Uterus (tissue), 4 donors: ENCODE results near the gene GPR31. TPM values are rescaled to one million over a fixed set of nuclear protein-coding genes. Genes with fewer than 3 reads are reported as not detected.

ENCODE experiments used
- DNase-seq, 2 donors: peaks; one replicate each; pipeline ENCODE4 v3.0.0-alpha.2; 2019 to 2020
- H3K27ac ChIP-seq, 2 donors: fragments of 200-600 bp; sonication (generic); 1 replicate in 1 of 2; 2 replicates in 1 of 2; pipeline ENCODE4 v1.5.1; 2016 to 2018
- H3K27me3 ChIP-seq, 2 donors: fragments of 200-600 bp; sonication (generic); one replicate each; pipeline ENCODE4 v1.5.1; 2018 to 2019; ENCODE audit warnings: control low read depth in 1 of 2
- H3K36me3 ChIP-seq, 2 donors: fragments of 200-600 bp; sonication (generic); one replicate each; pipeline ENCODE4 v1.5.1; 2019; ENCODE audit warnings: control low read depth in 1 of 2
- H3K4me1 ChIP-seq, 2 donors: fragments of 200-600 bp; sonication (generic); one replicate each; pipeline ENCODE4 v1.5.1; 2018 to 2019; ENCODE audit warnings: control low read depth in 1 of 2
- H3K4me3 ChIP-seq, 2 donors: fragments of 200-600 bp; sonication (generic); 1 replicate in 1 of 2; 2 replicates in 1 of 2; pipeline ENCODE4 v1.5.1; 2018 to 2019; ENCODE audit warnings: mild to moderate bottlenecking in 1 of 2
- H3K9me3 ChIP-seq, 2 donors: fragments of 200-600 bp; sonication (generic); one replicate each; pipeline ENCODE4 v1.5.1; 2019; ENCODE audit warnings: control low read depth in 1 of 2
- CTCF ChIP-seq, 4 experiments: fragments of 200-600 bp in 2 of 4; fragments of 450-650 bp in 2 of 4; sonication (generic) in 2 of 4; IDR thresholded peaks; one replicate each; pipeline ENCODE4 v1.5.1; 2016 to 2019; ENCODE audit warnings: antibody characterized with exemption in 4 of 4, mild to moderate bottlenecking in 2 of 4, moderate library complexity in 1 of 4
- POLR2A ChIP-seq, 2 donors: fragments of 450-650 bp; IDR thresholded peaks; one replicate each; pipeline ENCODE4 v1.6.1; 2016; ENCODE audit warnings: antibody characterized with exemption in 2 of 2, mild to moderate bottlenecking in 1 of 2, moderate library complexity in 1 of 2
- intact Hi-C: fragments of 100-400 bp; cut with DNase I; formaldehyde crosslinking; loops from one replicate; pipeline ENCODE4 v1.15.1; 2023; ENCODE audit warnings: low total_unique reads
- total RNA-seq, 4 donors: library from RNA; depleted of rRNA in 3 of 4; stranded (reverse); fragments of >200 nt in 3 of 4; gene quantifications; one replicate each; pipeline versions ENCODE4 v1.1.0 to v1.2.4, GENCODE V29; 2014 to 2023
- donor health status: DM: yes; HTN: yes; CAD: no.

Gene GPR31
- total RNA-seq, 4 donors from 2014 or later, result not detected

DNA sequence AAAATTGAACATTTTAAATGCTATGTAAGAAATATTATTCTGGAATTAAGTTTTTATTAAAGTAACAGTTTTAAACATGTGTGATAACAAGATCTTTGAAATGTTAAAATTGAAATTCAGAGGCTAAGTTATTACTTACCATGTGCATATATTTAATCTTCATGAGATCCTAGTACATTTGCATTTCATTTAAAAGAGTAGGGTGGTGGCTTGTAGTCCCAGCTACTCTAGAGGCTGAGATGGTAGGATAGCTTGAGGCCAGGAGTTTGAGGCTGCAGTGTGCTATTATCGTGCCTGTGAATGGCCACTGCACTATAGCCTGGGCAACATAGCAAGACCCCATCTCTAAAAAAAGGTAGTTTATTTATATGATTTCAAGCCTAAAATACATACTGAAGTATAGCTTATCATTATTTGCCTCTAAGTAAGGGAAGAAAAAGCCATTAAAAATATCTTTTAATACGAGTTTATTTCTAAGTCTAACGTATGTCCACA lies 31.9 kb downstream of the GPR31 start:
- Histone ChIP-seq H3K27me3 (no peaks in the 10 kb centered on the region), H3K4me1 (no peaks in the 10 kb centered on the region), H3K4me3 (no peak overlapping the region), H3K27ac (no peak overlapping the region), H3K36me3 (no peaks in the 10 kb centered on the region), H3K9me3 (no peaks in the 10 kb centered on the region)
- intact Hi-C loops, result no loop called here
- no peak for DNase-seq
- TF ChIP-seq POLR2A (IDR thresholded peaks at IDR 0.05) (no peak), CTCF (IDR thresholded peaks at IDR 0.05) (no peak)

GRCh38 chr6:167125410-167125809 lies 32.4 kb downstream of the GPR31 start:
- H3K4me3 ChIP-seq, result no peak overlapping the region
- no peak for DNase-seq
- no peak overlapping the region for H3K27ac ChIP-seq
- intact Hi-C loops, result no loop called here
- H3K27me3 ChIP-seq, result no peaks in the 10 kb centered on the region
- H3K36me3 ChIP-seq, result no peaks in the 10 kb centered on the region
- H3K4me1 ChIP-seq, result no peaks in the 10 kb centered on the region
- TF ChIP-seq CTCF (IDR thresholded peaks at IDR 0.05) (no peak), POLR2A (IDR thresholded peaks at IDR 0.05) (no peak)
- no peaks in the 10 kb centered on the region for H3K9me3 ChIP-seq

- DNase-seq, result no peak
- Histone ChIP-seq H3K4me3 (no peak overlapping the region), H3K27ac (no peak overlapping the region), H3K27me3 (no peaks in the 10 kb centered on the region), H3K9me3 (no peaks in the 10 kb centered on the region), H3K4me1 (no peaks in the 10 kb centered on the region), H3K36me3 (no peaks in the 10 kb centered on the region)
- TF ChIP-seq POLR2A (IDR thresholded peaks at IDR 0.05) (no peak), CTCF (IDR thresholded peaks at IDR 0.05) (no peak)
- intact Hi-C loops, result no loop called here
These were observed 33.0 kb downstream of the GPR31 start for GRCh38 chr6:167124753-167125152.

- Histone ChIP-seq H3K27me3 (no peaks in the 10 kb centered on the region), H3K27ac (no peak within 1 kb of the TSS), H3K9me3 (no peaks in the 10 kb centered on the region), H3K36me3 (no peaks in the 10 kb centered on the region), H3K4me3 (no peak within 1 kb of the TSS), H3K4me1 (no peaks in the 10 kb centered on the region)
- no peak for DNase-seq
- no peak for TF ChIP-seq CTCF (IDR thresholded peaks at IDR 0.05)
- no peak for TF ChIP-seq POLR2A (IDR thresholded peaks at IDR 0.05)
- intact Hi-C loops, result no loop called here
These were observed 34.7 kb downstream of the GPR31 start, which contains the start of gene CCR6 for GRCh38 chr6:167122827-167123657. Gene CCR6, plus strand, starts transcription at chr6:167123096. Its CDS starts 13,039 bp downstream, at chr6:167136135.

- DNase-seq, result no peak
- TF ChIP-seq POLR2A (IDR thresholded peaks at IDR 0.05), result no peak
- TF ChIP-seq CTCF (IDR thresholded peaks at IDR 0.05), result no peak
- H3K27ac ChIP-seq, result no peak overlapping the region
- no peak overlapping the region for H3K4me3 ChIP-seq
- H3K9me3 ChIP-seq, result no peaks in the 10 kb centered on the region
- H3K27me3 ChIP-seq, result no peaks in the 10 kb centered on the region
- H3K4me1 ChIP-seq, result no peaks in the 10 kb centered on the region
- intact Hi-C loops, result no loop called here
- no peaks in the 10 kb centered on the region for H3K36me3 ChIP-seq
These were observed 35.5 kb downstream of the GPR31 start for GRCh38 chr6:167122041-167122826.
